SKM-1 treated with dmso at 0.1 percent for 144 hours (cell line): ENCODE measurements around the gene METTL21A.

Experiments
- DNase-seq: peaks from one replicate; lab custom pipeline; 2025; ENCODE audit not compliant: unreplicated experiment; lab: John Stamatoyannopoulos, UW

The METTL21A gene

GRCh38 chr2:207624185-207625013 is 795 bp downstream of the METTL21A start:
- DNase-seq = peak; percentile 59

DNA sequence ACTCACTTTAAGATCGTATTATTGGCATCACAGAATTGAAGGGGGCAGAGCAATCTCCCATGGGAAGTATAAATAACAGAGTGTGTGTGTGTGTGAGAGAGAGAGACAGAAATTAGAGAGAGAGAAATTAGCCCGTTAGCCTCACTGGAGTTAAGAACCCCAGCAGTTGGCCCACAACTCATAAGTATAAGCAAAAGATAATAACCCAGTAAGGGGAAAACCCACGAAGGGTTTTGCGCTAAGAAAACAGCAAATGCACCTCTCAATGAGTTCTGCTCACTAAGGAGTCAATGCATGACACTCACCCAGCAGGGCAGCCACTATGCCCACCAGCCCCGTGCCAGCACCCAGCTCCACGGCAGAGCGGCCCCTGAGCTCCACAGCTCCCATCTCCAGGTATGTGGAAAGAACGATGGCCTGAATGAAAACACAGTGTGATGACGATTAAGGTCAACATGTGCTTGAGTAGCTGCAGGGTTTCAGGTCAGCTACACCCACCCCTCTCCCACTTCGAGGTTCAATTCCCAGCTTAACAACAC is 3.6 kb downstream of the METTL21A start:
- DNase-seq = no peak

DNA sequence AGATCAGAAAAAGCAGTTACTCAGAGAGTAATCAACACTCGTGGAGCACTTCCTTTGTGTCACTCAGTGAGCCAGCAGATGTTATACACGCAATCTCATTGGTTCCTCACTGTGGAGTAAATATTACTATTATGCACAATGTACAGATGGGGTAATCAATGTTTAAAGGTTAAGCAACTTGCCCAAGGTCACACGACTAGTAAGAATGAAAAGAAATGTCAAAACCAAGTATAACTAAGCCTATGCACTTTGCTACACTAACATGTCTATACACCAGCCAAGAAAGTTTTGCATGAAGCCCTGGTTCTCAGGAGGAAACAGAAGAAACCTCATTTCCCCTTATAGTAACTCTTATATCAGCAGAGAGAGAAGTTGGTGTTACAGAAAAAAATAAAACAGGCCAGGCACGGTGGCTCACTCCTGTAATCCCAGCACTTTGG is 5.4 kb downstream of the METTL21A start:
- peak; percentile 51 for DNase-seq

DNA sequence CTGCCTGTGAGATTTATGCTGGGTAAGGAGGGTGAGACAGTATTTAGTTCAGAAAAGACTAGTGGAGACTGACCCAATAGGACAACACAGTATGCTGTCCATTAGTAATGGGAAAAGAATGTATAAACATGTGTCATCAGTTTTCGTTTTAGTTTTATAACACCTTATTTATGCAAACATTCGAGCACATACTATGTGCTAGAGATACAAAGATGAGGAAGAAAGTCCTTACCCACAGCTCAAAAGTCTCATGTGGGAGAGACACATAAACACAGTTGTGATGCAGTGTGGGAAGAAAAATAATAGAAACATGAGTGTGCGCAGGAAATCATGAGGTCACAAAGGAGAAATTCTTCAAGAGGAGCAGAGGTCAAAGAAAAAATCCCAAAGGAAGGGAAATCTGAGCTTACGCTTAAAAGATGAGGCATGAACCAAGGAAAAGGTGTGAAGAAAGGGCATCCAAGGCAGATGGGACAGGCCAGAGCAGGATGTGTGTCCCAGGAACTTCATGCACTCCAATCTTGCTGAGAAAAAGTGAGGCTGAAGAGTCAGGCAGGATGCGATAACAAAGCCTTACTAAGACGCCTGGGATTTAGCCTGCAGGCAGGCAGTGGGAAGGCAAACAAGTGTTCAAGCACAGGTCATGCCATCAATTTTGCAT is 8.1 kb downstream of the METTL21A start:
- DNase-seq = no peak

GRCh38 chr2:207616185-207616584 is 9.0 kb downstream of the METTL21A start:
- no peak for DNase-seq

DNA sequence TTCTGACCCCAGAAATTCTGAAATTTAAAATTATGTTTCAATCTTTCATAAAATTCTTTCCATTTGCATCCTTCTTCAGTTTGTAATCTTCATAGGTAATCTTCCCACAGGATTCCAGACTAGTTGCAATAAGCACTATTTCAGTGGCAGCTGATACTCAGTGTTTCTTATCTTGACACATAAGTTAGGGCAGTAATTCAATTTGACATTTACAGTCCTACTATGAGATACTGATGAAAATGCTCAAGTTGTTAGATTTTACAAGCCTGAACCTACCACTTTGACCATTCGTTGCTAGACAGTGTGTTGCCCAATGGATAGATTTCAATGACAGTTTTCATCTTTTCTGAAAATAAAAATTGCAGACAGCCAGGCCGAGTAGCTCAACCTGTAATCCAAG is 10.4 kb downstream of the METTL21A start:
- no peak for DNase-seq

- DNase-seq = no peak
Observed at GRCh38 chr2:207612714-207613113, 12.5 kb downstream of the METTL21A start.

- no peak for DNase-seq
Observed at GRCh38 chr2:207606829-207607228, 18.4 kb downstream of the METTL21A start.

DNA sequence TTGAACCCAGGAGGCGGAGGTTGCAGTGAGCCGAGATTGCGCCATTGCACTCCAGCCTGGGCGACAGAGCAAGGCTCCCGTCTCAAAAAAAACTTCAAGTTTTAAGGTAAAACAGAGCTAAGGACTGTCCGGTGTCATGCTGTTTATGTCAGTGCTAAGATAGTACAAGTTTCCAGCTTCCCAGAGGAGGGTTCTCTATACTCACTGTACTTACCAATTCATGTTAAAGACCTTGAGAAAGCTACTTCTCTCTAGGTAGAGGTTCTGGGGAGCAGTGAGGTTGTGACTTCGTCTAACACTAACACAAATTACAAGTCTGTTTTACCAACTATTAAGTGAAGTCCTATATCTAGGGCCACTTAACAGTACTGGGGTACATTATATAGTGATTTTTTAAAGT is 18.8 kb downstream of the METTL21A start:
- no peak for DNase-seq

GRCh38 chr2:207603486-207603885 is 21.7 kb downstream of the METTL21A start:
- DNase-seq = no peak

DNA sequence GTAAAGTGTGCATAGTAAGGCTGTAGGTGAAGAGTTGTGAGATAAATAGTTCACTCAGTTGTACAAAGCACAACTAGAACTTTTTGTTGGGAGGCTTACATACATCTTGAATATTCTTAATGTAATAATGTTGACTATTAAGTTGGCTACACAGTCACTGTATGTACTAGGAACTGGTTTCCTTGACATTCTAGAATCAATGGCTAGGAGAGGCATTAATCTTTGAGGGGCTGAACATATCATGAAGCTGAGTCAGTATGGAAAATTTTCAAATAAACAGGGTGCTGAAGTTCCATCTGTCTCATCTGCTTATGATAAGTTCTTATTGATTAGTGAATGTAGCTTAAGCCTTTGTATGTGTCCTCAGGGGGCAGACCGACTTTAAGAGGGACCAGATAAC is 23.4 kb downstream of the METTL21A start:
- no peak for DNase-seq

DNA sequence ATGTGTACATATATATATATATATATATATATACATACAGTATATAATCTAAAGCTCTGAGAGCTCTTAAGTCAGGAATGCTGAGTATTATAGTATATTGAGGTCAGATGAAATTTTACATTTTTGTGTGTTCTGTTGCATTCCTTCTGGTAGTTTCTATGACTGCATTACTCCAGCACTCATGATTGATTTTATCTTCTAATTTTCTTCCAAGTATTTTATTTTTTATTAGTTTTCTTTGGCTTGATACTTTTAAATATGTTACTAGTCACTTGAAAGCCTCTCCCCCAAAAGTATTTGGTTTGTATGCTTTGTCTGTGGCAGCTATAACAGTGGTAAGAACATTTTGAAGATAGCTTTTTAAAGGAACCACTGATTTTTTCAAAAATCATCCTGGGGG is 25.0 kb downstream of the METTL21A start:
- no peak for DNase-seq

- DNase-seq = no peak
Observed at GRCh38 chr2:207599636-207600035, 25.6 kb downstream of the METTL21A start.

DNA sequence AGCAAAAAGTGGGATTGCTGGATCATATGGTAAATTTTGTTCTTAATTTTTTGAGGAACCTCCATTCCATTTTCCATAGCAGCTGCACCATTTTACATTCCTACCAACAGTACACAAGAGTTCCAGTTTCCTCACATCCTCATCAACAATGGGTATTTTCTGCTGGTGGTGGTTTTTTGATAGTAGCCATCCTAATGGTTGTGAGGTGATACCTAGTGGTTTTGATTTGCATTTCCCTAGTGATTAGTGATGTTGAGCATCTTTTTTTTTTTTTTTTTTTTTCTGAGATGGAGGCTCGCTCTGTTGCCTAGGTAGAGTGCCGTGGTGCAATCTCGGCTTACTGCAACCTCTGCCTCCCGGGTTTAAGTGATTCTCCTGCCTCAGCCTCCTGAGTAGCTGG is 30.5 kb downstream of the METTL21A start:
- no peak for DNase-seq

DNA sequence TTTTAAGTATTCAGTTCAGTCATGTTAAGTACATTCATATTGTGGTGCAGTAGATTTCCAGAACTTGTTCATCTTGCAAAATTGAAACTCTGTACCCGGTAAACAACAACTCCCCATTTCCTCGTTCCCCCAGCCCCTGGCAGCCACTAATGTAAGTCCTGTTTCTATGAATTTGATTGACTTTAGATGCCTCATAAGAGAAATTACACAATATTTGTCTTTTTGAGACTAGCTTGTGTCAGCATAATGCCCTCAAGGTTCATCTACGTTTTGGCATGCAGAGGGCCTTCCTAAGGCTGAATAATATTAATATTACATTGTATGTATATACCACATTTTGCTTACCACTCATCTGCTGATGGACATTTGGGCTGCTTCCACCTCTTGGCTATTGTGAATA is 30.9 kb downstream of the METTL21A start:
- no peak for DNase-seq

GRCh38 chr2:207593277-207593676 is 31.9 kb downstream of the METTL21A start:
- DNase-seq = no peak

DNA sequence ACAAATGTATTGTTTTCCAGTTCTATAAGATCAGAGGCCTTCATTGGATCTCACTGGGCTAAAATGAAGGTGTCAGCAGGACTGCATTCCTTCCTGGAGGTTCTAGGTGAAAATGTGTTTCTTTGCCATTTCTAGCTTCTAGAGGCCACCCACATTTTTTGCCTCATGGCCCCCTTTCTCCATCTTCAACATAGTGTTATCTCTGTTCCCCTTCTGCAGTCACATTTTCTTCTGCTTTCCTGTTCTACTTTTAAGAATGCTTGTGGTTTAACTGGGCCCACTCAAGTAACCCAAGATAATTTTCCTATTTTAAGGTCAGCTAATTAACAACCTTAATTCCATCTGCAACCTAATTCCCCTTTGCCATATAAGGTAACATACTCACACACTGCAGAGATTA is 36.1 kb downstream of the METTL21A start:
- DNase-seq = no peak

- DNase-seq = no peak
Observed at GRCh38 chr2:207587305-207587704, 37.9 kb downstream of the METTL21A start.

DNA sequence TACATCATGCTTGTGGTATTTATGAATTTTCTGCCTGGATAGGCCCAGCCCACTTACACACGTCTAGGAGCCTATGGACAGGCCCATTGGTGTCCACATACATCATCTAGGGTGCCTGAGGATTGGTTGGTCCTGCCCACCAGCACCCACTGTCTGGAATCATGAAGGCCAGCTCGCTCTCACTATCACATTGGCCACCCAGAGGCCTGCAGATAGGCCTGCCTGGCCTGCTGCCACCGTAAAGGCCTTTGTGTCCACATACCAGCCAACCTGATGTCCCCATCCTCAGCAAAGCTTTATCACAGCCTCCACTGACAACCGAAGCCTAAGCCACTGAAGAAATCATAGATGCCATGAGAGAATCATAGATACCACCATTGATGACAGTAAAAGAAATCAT is 40.2 kb downstream of the METTL21A start:
- DNase-seq = no peak

- DNase-seq = no peak
Observed at GRCh38 chr2:207571370-207571769, 53.8 kb downstream of the METTL21A start.

GRCh38 chr2:207567671-207568070 is 57.5 kb downstream of the METTL21A start:
- DNase-seq = no peak
